Keratinocyte (primary cell): Measurements from ENCODE around the gene RGSL1. TPM values are rescaled to one million over a fixed set of nuclear protein-coding genes. Genes with fewer than 3 reads are reported as not detected.

ENCODE experiments used
- DNase-seq: peaks from one replicate; pipeline ENCODE4 v3.0.0-alpha.2; 2011; ENCODE audit warnings: low read depth, missing footprints, low spot score
- FAIRE-seq: peaks from 2 replicates; lab custom pipeline; 2011; peaks lifted over from hg19 to GRCh38; lab: Jason Lieb, UNC
- H2AFZ ChIP-seq: 2 replicates; pipeline ENCODE4 v1.6.0; 2012; ENCODE audit warnings: low read length, control low read depth, inconsistent platforms; ENCODE audit not compliant: control insufficient read depth
- H3K27ac ChIP-seq: 2 replicates; pipeline ENCODE4 v1.5.1; 2011; ENCODE audit warnings: low read length; ENCODE audit not compliant: control insufficient read depth, insufficient read depth
- H3K27me3 ChIP-seq: 3 replicates; pipeline ENCODE4 v1.6.0; 2011; ENCODE audit warnings: low read length; ENCODE audit not compliant: control insufficient read depth, insufficient read depth; ENCODE audit errors: extremely low read depth
- H3K36me3 ChIP-seq, 2 experiments: 2 replicates in 1 of 2; 3 replicates in 1 of 2; pipeline ENCODE4 v1.5.1; 2011; ENCODE audit warnings: low read length in 2 of 2, mild to moderate bottlenecking in 1 of 2; ENCODE audit not compliant: control insufficient read depth in 2 of 2, insufficient read depth in 2 of 2; ENCODE audit errors: extremely low read depth in 1 of 2
- H3K4me1 ChIP-seq: 3 replicates; pipeline ENCODE4 v1.5.1; 2011; ENCODE audit warnings: low read length; ENCODE audit not compliant: control insufficient read depth, insufficient read depth; ENCODE audit errors: extremely low read depth
- H3K4me2 ChIP-seq: 3 replicates; pipeline ENCODE4 v1.6.0; 2011; ENCODE audit warnings: low read depth, low read length; ENCODE audit not compliant: control insufficient read depth, insufficient read depth; ENCODE audit errors: extremely low read depth
- H3K4me3 ChIP-seq, 3 experiments: fragments of 200-600 bp in 1 of 3; sonication (generic) in 1 of 3; 2 replicates in 2 of 3; 3 replicates in 1 of 3; pipeline ENCODE4 v1.5.1; 2011 to 2016; ENCODE audit warnings: low read length in 3 of 3, mild to moderate bottlenecking in 3 of 3, control low read depth in 2 of 3, inconsistent platforms in 1 of 3, low read depth in 1 of 3, mixed read lengths in 1 of 3, mixed run types in 1 of 3, moderate library complexity in 1 of 3; ENCODE audit not compliant: control insufficient read depth in 2 of 3, insufficient read depth in 2 of 3; ENCODE audit errors: extremely low read depth in 1 of 3
- H3K79me2 ChIP-seq: 2 replicates; pipeline ENCODE4 v1.6.0; 2012; ENCODE audit warnings: low read length; ENCODE audit not compliant: control insufficient read depth, insufficient read depth
- H3K9ac ChIP-seq: 3 replicates; pipeline ENCODE4 v1.6.0; 2011; ENCODE audit warnings: low read length; ENCODE audit not compliant: control insufficient read depth, insufficient read depth; ENCODE audit errors: extremely low read depth
- H3K9me1 ChIP-seq: 3 replicates; pipeline ENCODE4 v1.6.0; 2011; ENCODE audit warnings: low read length; ENCODE audit not compliant: control insufficient read depth, insufficient read depth; ENCODE audit errors: extremely low read depth
- H3K9me3 ChIP-seq: 2 replicates; pipeline ENCODE4 v1.5.1; 2012; ENCODE audit warnings: low read depth, low read length; ENCODE audit not compliant: control insufficient read depth
- H4K20me1 ChIP-seq: 3 replicates; pipeline ENCODE4 v1.6.0; 2011; ENCODE audit warnings: low read length; ENCODE audit not compliant: control insufficient read depth, insufficient read depth; ENCODE audit errors: extremely low read depth
- CTCF ChIP-seq, 3 experiments: IDR thresholded peaks in 1 of 3; conservative IDR thresholded peaks in 1 of 3; optimal IDR thresholded peaks in 1 of 3; 2 replicates in 2 of 3; 3 replicates in 1 of 3; pipeline versions ENCODE3 to v1.5.1; 2011; ENCODE audit warnings: low read length in 3 of 3, mild to moderate bottlenecking in 3 of 3, moderate library complexity in 2 of 3, control low read depth in 1 of 3, inconsistent platforms in 1 of 3; ENCODE audit not compliant: insufficient read depth in 2 of 3; ENCODE audit errors: extremely low read depth in 1 of 3
- EZH2 ChIP-seq: IDR thresholded peaks from one replicate; pipeline ENCODE4 v1.6.1; 2012; ENCODE audit warnings: inconsistent platforms, mild to moderate bottlenecking, low read length, moderate library complexity
- dilution Hi-C: fragments of 300-500 bp; cut with MboI; formaldehyde crosslinking; loops from one replicate; pipeline ENCODE4 v1.7.0; 2020; ENCODE audit warnings: low sequenced_read_pairs; ENCODE audit not compliant: extremely low pct_ligation_motif_present
- polyA plus RNA-seq, 5 experiments: library from polyadenylated mRNA; depleted of rRNA in 3 of 5; stranded (reverse) in 3 of 5; stranded (forward) in 1 of 5; unstranded in 1 of 5; fragments of >200 nt; gene quantifications; 1 replicate in 1 of 5; 2 replicates in 3 of 5; 3 replicates in 1 of 5; pipeline versions ENCODE4 v1.2.1 to v1.2.3, GENCODE V29; 2011 to 2012; ENCODE audit warnings: missing spikeins in 2 of 5, low read depth in 1 of 5, low replicate concordance in 1 of 5

RGSL1 gene
- polyA plus RNA-seq, 1 donor (not counting 4 experiments of a cell fraction or from before 2014, with no cell fraction given), result not detected

GRCh38 chr1:182607566-182607965 lies 157.6 kb downstream of the RGSL1 start:
- H3K4me3 ChIP-seq, result no peak overlapping the region
- H3K9ac ChIP-seq, result no peak overlapping the region
- no peaks in the 10 kb centered on the region for H3K79me2 ChIP-seq
- DNase-seq, result no peak
- no peak for FAIRE-seq
- H4K20me1 ChIP-seq, result no peaks in the 10 kb centered on the region
- H3K4me1 ChIP-seq, result peaks cover 8% of the 10 kb centered on the region
- peaks cover 18% of the 10 kb centered on the region for H3K27me3 ChIP-seq
- no peaks in the 10 kb centered on the region for H3K36me3 ChIP-seq
- H2AFZ ChIP-seq, result no peak overlapping the region
- no peaks in the 10 kb centered on the region for H3K9me1 ChIP-seq
- no peak overlapping the region for H3K27ac ChIP-seq
- H3K4me2 ChIP-seq, result no peak overlapping the region
- TF ChIP-seq EZH2 (no peak), CTCF (optimal IDR thresholded peaks at IDR 0.05 in 1 of 3, IDR thresholded peaks at IDR 0.05 in 1 of 3, conservative IDR thresholded peaks at IDR 0.05 in 1 of 3; ENCODE audit: extremely low read depth in 1 of 3, insufficient read depth in 2 of 3, low read length in 3 of 3) (no peak)
- H3K9me3 ChIP-seq, result no peaks in the 10 kb centered on the region
- dilution Hi-C loops, result no loop called here

- H3K79me2 ChIP-seq, result no peaks in the 10 kb centered on the region
- no peaks in the 10 kb centered on the region for H3K36me3 ChIP-seq
- no peaks in the 10 kb centered on the region for H3K9me1 ChIP-seq
- no peak overlapping the region for H2AFZ ChIP-seq
- H3K4me2 ChIP-seq, result no peak overlapping the region
- H3K4me1 ChIP-seq, result peaks cover 8% of the 10 kb centered on the region
- FAIRE-seq (no peak), DNase-seq (no peak)
- dilution Hi-C loops, result no loop called here
- H4K20me1 ChIP-seq, result no peaks in the 10 kb centered on the region
- no peak overlapping the region for H3K9ac ChIP-seq
- no peak for TF ChIP-seq CTCF (optimal IDR thresholded peaks at IDR 0.05 in 1 of 3, IDR thresholded peaks at IDR 0.05 in 1 of 3, conservative IDR thresholded peaks at IDR 0.05 in 1 of 3; ENCODE audit: extremely low read depth in 1 of 3, insufficient read depth in 2 of 3, low read length in 3 of 3)
- TF ChIP-seq EZH2, result no peak
- no peak overlapping the region for H3K4me3 ChIP-seq
- no peaks in the 10 kb centered on the region for H3K9me3 ChIP-seq
- no peak overlapping the region for H3K27ac ChIP-seq
- H3K27me3 ChIP-seq, result peaks cover 13% of the 10 kb centered on the region
Measured at GRCh38 chr1:182608236-182608635, 158.3 kb downstream of the RGSL1 start.
